ENCODE data around the gene TGM2.

TGM2 gene

GRCh38 chr20:38159957-38160756, 4.9 kb downstream of the TGM2 start:
- no peak for DNase-seq

- no peak for DNase-seq
Observed at GRCh38 chr20:38159566-38159956, 5.5 kb downstream of the TGM2 start.

GRCh38 chr20:38158701-38159351, 6.2 kb downstream of the TGM2 start:
- no peak for DNase-seq

- no peak for DNase-seq
Observed at GRCh38 chr20:38157635-38158495, 7.2 kb downstream of the TGM2 start.

GRCh38 chr20:38156888-38157634, 8.0 kb downstream of the TGM2 start:
- DNase-seq, result no peak

GRCh38 chr20:38156280-38156679, 8.8 kb downstream of the TGM2 start:
- DNase-seq, result no peak

GRCh38 chr20:38155811-38156210, 9.3 kb downstream of the TGM2 start:
- DNase-seq, result no peak

GRCh38 chr20:38153401-38153800, 11.7 kb downstream of the TGM2 start:
- DNase-seq, result no peak

GRCh38 chr20:38152621-38153221, 12.3 kb downstream of the TGM2 start:
- DNase-seq, result peak in 1 of 2 donors; percentile 73

- DNase-seq, result no peak
Observed at GRCh38 chr20:38152175-38152620, 12.9 kb downstream of the TGM2 start.

- no peak for DNase-seq
Observed at GRCh38 chr20:38151455-38151854, 13.6 kb downstream of the TGM2 start.

GRCh38 chr20:38150335-38151170, 14.5 kb downstream of the TGM2 start:
- no peak for DNase-seq

GRCh38 chr20:38148328-38149102, 16.6 kb downstream of the TGM2 start:
- no peak for DNase-seq

GRCh38 chr20:38147751-38148150, 17.3 kb downstream of the TGM2 start:
- DNase-seq, result no peak

GRCh38 chr20:38147163-38147562, 17.9 kb downstream of the TGM2 start:
- DNase-seq, result no peak

GRCh38 chr20:38146628-38147027, 18.4 kb downstream of the TGM2 start:
- DNase-seq, result no peak

GRCh38 chr20:38146156-38146555, 18.9 kb downstream of the TGM2 start:
- no peak for DNase-seq

GRCh38 chr20:38145729-38146075, 19.4 kb downstream of the TGM2 start:
- no peak for DNase-seq

- peak in 1 of 2 donors; percentile 3 for DNase-seq
Observed at GRCh38 chr20:38144974-38145728, 19.9 kb downstream of the TGM2 start.

- no peak for DNase-seq
Observed at GRCh38 chr20:38144598-38144973, 20.5 kb downstream of the TGM2 start.
